BE2C (cell line): Measurements from ENCODE around the gene SNIP1. TPM values are rescaled to one million over a fixed set of nuclear protein-coding genes. Genes with fewer than 3 reads are reported as not detected.

Experiments
- DNase-seq: peaks from one replicate; pipeline ENCODE4 v3.0.0-alpha.2; 2020
- H3K27me3 ChIP-seq: fragments of 250-450 bp; sonication (Bioruptor Pico); 2 replicates; pipeline ENCODE4 v1.5.1; 2020; ENCODE audit warnings: mild to moderate bottlenecking
- H3K36me3 ChIP-seq: fragments of 250-450 bp; sonication (Bioruptor Pico); 2 replicates; pipeline ENCODE4 v1.5.1; 2020; ENCODE audit warnings: mild to moderate bottlenecking
- H3K4me1 ChIP-seq: fragments of 250-450 bp; sonication (Bioruptor Pico); 2 replicates; pipeline ENCODE4 v1.5.1; 2020
- H3K4me3 ChIP-seq: 2 replicates; pipeline ENCODE4 v1.5.1; 2011; ENCODE audit warnings: low read depth, low read length
- H3K9me3 ChIP-seq: fragments of 250-450 bp; sonication (Bioruptor Pico); 2 replicates; pipeline ENCODE4 v1.5.1; 2020
- CTCF ChIP-seq: IDR thresholded peaks from 2 replicates; pipeline ENCODE4 v1.5.1; 2012; ENCODE audit warnings: mild to moderate bottlenecking, low read depth, low read length
- polyA plus RNA-seq: library from polyadenylated mRNA; unstranded; fragments of >200 nt; gene quantifications from one replicate; pipeline ENCODE4 v1.2.1, GENCODE V29; 2012; ENCODE audit warnings: low read depth, missing spikeins; ENCODE audit not compliant: insufficient read length, insufficient read depth

The SNIP1 gene, protein sequence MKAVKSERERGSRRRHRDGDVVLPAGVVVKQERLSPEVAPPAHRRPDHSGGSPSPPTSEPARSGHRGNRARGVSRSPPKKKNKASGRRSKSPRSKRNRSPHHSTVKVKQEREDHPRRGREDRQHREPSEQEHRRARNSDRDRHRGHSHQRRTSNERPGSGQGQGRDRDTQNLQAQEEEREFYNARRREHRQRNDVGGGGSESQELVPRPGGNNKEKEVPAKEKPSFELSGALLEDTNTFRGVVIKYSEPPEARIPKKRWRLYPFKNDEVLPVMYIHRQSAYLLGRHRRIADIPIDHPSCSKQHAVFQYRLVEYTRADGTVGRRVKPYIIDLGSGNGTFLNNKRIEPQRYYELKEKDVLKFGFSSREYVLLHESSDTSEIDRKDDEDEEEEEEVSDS
- polyA plus RNA-seq, result 23.3 TPM

DNA sequence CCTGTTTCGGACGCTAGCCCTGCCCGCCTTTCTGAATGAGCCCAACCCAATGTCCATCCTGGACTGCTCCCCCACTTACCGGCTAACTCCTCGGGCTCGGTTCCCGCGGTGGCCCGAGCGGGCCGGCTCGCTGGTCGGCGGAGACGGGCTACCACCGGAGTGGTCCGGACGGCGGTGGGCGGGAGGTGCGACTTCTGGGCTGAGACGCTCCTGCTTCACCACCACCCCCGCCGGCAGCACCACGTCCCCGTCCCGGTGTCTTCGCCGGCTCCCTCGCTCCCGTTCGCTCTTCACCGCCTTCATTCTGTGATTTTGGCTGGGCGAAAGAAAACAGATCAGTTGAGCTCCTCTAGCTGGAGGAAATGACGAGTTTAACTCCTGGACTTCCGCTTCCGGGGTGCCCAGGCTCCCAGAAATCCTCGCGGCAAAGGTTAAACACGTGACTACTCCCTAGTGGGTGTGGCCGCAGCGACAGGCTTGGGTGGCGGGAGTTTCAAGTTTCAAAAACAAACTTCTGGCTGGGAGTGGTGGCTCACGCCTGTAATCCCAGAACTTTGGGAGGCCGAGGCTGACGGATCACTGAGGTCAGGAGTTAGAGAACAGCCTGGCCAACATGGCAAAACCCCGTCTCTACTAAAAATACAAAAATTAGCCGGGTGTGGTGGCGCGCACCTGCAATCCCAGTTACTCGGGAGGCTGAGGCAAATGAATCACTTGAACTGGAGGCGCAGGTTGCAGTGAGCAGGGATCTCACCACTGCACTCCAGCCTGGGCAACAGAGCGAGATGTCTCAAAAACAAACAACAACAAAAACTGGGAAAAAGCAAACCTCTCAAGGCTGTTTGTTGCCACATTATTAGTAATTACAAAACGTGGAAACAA is at the start of gene SNIP1:
TSS of gene SNIP1 (minus strand) at position 367 of the 882 bp plus-strand sequence. CDS start at position 303, 64 bp downstream.
- H3K4me3 ChIP-seq, result peak within 1 kb of the TSS; percentile 90
- H3K9me3 ChIP-seq, result no peaks in the 10 kb centered on the region
- no peaks in the 10 kb centered on the region for H3K4me1 ChIP-seq
- no peaks in the 10 kb centered on the region for H3K27me3 ChIP-seq
- TF ChIP-seq CTCF, result no peak
- peak; percentile 82 for DNase-seq
- no peaks in the 10 kb centered on the region for H3K36me3 ChIP-seq

GRCh38 chr1:37602750-37603694 is 48.9 kb upstream of the SNIP1 start:
- peak; percentile 60 for DNase-seq
- H3K4me3 ChIP-seq, result no peak overlapping the region
- peak; percentile 74 for TF ChIP-seq CTCF
- no peaks in the 10 kb centered on the region for H3K4me1 ChIP-seq
- H3K9me3 ChIP-seq, result no peaks in the 10 kb centered on the region
- no peaks in the 10 kb centered on the region for H3K27me3 ChIP-seq
- H3K36me3 ChIP-seq, result no peaks in the 10 kb centered on the region

GRCh38 chr1:37601441-37601840 is 47.3 kb upstream of the SNIP1 start:
- H3K36me3 ChIP-seq, result no peaks in the 10 kb centered on the region
- TF ChIP-seq CTCF, result no peak
- no peak for DNase-seq
- H3K4me1 ChIP-seq, result peaks cover 8% of the 10 kb centered on the region; the same call in 1 of the 2 replicates
- H3K4me3 ChIP-seq, result no peak overlapping the region
- H3K9me3 ChIP-seq, result no peaks in the 10 kb centered on the region
- no peaks in the 10 kb centered on the region for H3K27me3 ChIP-seq

DNA sequence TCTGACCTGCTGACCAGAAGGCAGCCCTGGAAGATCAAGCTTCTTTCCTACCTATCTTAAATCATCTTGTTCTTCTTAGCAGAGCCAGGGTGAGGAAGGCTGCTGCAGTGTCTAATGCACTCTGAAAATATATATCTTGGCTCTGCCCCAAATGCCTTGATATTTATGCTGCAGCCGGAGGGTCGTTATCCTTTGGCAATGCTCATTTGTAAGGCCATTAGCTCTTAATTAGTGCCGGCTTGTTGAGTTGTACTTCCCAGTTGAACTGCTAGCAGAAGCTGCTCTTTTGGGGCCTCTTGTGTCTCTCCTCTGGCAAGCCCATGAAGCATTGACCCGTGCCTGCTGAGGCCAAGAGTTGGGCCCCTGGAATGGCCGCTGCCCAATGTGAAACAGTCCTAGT is 45.8 kb upstream of the SNIP1 start:
- TF ChIP-seq CTCF, result no peak
- peaks cover 8% of the 10 kb centered on the region; the same call in 1 of the 2 replicates for H3K4me1 ChIP-seq

GRCh38 chr1:37596182-37596667 is 42.1 kb upstream of the SNIP1 start:
- Histone ChIP-seq H3K4me1 (peaks cover 8% of the 10 kb centered on the region; the same call in 1 of the 2 replicates), H3K4me3 (peak overlapping the region; percentile 95), H3K27me3 (no peaks in the 10 kb centered on the region), H3K36me3 (peaks cover 16% of the 10 kb centered on the region), H3K9me3 (no peaks in the 10 kb centered on the region)
- DNase-seq, result no peak
- TF ChIP-seq CTCF, result no peak

More for the DNA sequence above, 45.8 kb upstream of the SNIP1 start:
- no peak overlapping the region for H3K4me3 ChIP-seq
- no peaks in the 10 kb centered on the region for H3K9me3 ChIP-seq
- H3K36me3 ChIP-seq, result no peaks in the 10 kb centered on the region
- H3K27me3 ChIP-seq, result no peaks in the 10 kb centered on the region
- peak; percentile 62 for DNase-seq
